HTERT RPE-1 (cell line): ENCODE measurements around the gene SLC4A9.

Experiments
- in situ Hi-C: fragments of 300-500 bp; cut with MboI; formaldehyde crosslinking; loops from 4 replicates; pipeline ENCODE4 v1.14.3; 2020; ENCODE audit warnings: low sequenced_read_pairs

SLC4A9 gene

DNA sequence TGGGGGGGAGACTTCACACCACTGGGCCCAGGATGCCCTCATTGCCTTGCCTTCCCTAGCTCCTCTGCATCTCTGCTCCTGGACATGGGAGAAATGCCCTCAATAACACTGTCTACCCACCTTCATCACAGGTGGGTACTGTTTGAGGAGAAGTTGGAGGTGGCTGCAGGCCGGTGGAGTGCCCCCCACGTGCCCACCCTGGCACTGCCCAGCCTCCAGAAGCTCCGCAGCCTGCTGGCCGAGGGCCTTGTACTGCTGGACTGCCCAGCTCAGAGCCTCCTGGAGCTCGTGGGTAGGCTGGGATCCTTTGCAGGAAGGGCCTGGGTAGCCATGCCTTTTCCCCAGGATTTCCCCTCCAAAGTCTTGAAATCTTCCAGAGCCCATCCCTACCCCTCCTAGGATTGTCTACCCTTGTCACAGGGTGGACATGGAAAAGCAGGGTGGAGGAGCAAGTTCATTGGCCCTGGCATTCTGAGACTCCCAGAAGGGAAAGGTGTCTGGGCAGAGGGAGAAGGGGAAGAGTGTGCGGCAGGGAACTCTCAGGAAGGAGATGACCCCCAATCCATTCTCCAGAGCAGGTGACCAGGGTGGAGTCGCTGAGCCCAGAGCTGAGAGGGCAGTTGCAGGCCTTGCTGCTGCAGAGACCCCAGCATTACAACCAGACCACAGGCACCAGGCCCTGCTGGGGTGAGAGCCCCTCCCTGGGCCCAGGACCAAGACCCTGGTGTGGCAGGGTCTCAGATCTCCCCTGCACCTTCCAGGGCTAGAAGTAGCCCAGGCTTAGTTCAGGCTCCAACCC lies 886 bp downstream of the SLC4A9 start:
- in situ Hi-C loops, result no loop called here

DNA sequence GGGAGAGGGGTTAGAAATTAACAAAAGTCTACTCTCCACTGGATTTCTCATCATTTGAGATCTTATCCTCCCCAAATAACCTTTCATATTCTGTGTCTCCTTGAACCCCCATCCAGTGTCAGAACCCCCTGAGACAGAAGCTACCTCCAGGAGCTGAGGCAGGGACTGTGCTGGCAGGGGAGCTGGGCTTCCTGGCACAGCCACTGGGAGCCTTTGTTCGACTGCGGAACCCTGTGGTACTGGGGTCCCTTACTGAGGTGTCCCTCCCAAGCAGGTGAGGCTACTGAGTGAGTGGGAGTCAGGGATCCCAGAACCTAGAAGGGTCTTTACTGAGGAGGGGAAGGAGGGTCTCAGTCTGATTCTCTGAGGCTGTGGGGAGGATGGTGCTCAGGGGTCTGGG lies 1.9 kb downstream of the SLC4A9 start:
- in situ Hi-C loops, result no loop called here

- in situ Hi-C loops, result no loop called here
Observed at GRCh38 chr5:140362311-140362710, 2.3 kb downstream of the SLC4A9 start.

- in situ Hi-C loops, result no loop called here
Observed at GRCh38 chr5:140362875-140363630, 3.1 kb downstream of the SLC4A9 start.

DNA sequence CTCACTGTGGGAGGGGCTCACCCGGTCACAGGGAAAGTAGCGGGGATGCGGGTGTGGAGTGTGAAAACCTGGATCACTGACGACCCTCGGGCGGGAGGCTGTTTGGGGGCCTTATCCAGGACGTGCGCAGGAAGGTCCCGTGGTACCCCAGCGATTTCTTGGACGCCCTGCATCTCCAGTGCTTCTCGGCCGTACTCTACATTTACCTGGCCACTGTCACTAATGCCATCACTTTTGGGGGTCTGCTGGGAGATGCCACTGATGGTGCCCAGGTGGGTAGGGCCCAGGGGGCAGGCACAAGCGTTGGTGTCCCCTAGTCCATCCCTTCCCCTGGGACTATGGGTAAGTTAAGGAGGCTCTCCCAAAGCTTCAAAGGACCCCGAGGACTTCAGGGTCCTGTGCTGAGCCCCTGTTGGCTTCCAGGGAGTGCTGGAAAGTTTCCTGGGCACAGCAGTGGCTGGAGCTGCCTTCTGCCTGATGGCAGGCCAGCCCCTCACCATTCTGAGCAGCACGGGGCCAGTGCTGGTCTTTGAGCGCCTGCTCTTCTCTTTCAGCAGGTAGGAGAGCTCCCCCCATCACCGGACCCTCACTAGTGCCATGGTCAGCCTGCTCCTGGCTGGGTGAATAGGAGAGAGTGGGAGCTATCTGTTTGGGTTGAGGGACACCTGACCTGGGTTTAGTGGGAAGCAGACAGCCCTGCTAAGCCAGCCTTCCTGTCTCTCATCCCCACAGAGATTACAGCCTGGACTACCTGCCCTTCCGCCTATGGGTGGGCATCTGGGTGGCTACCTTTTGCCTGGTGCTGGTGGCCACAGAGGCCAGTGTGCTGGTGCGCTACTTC lies 3.9 kb downstream of the SLC4A9 start:
- in situ Hi-C loops, result no loop called here

DNA sequence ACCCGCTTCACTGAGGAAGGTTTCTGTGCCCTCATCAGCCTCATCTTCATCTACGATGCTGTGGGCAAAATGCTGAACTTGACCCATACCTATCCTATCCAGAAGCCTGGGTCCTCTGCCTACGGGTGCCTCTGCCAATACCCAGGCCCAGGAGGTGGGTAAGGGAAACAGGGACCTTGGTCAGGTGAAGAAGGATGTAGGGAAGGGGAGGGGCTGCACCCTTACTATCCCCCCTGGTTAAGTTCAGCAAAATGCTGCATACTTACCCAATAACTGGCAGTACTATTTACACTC lies 4.4 kb downstream of the SLC4A9 start:
- in situ Hi-C loops, result no loop called here

GRCh38 chr5:140365282-140365681 lies 5.3 kb downstream of the SLC4A9 start:
- in situ Hi-C loops, result no loop called here

- in situ Hi-C loops, result no loop called here
Observed at GRCh38 chr5:140365941-140366340, 5.9 kb downstream of the SLC4A9 start.

- in situ Hi-C loops, result no loop called here
Observed at GRCh38 chr5:140366589-140367255, 6.7 kb downstream of the SLC4A9 start.

GRCh38 chr5:140367256-140368013 lies 7.4 kb downstream of the SLC4A9 start:
- in situ Hi-C loops, result no loop called here

GRCh38 chr5:140371356-140372151 lies 11.6 kb downstream of the SLC4A9 start:
- in situ Hi-C loops, result no loop called here

GRCh38 chr5:140372971-140373487 lies 13.0 kb downstream of the SLC4A9 start:
- in situ Hi-C loops, result no loop called here

DNA sequence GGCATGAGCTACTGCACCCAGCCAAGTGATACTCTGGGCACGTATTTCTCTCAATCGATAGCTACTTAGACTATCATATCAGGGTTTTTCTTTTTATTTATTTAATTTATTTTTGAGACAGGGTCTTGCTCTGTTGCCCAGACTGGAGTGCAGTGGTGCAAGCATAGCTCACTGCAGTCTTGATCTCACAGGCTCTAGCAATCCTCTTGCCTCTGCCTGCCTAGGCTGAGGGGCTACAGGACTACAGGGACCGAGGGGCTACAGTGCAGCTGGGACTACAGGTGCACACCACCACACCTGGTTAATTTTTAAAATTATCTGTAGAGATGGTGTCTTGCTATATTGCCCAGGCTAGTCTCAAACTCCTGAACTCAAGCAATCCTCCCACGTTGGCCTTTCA lies 21.4 kb downstream of the SLC4A9 start:
- in situ Hi-C loops, result no loop called here

GRCh38 chr5:140381972-140382371 lies 22.0 kb downstream of the SLC4A9 start:
- in situ Hi-C loops, result no loop called here

DNA sequence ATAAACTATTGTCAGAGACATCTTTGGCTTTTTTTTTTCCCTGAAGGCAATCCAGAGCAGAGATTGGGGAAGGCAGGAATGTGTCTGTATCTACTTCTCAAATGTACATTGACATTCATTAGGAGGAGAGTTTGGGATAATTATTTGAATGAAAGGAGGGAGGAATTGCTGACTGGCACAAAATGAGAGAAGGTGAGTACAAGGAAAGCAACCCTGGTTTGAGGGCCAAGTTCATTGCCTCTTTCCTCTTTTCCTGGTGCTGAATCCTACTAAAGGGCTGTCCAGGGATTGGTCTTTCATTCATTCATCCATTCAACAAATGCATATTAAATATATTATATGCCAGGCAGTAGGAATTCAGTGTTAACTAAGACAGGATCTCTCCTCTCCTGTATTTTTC lies 22.9 kb downstream of the SLC4A9 start:
- in situ Hi-C loops, result no loop called here

DNA sequence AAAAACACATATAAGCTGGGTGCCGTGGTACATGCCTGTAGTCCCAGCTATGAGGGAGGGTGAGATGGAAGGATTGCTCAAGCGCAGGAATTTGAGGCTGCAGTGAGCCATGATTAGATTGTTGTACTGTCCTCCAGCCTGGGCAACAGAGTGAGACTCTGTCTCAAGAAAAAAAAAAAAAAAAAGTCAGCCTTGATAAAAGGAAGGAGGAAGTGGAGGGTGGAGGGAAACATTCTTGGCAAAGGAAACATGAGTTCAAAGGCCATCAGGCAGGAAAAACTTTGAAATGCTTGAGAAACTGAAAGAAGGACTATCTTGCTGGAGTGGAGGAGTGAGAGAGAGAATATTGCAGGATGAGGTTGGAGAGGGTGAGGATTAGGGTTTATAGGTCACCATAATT lies 23.3 kb downstream of the SLC4A9 start:
- in situ Hi-C loops, result no loop called here

GRCh38 chr5:140388052-140388451 lies 28.1 kb downstream of the SLC4A9 start:
- in situ Hi-C loops, result no loop called here

- in situ Hi-C loops, result no loop called here
Observed at GRCh38 chr5:140391312-140391711, 31.3 kb downstream of the SLC4A9 start.

GRCh38 chr5:140391732-140392131 lies 31.7 kb downstream of the SLC4A9 start:
- in situ Hi-C loops, result no loop called here
